SU-DHL-6 (cell line): ENCODE data around the gene NUBPL.
"Not testable (repeated sequence)": the region's sequence is repeated elsewhere in the genome, so short reads cannot be mapped to it uniquely, and the experiment has no call there.

Source experiments
- H2AFZ ChIP-seq: fragments of 200-600 bp; sonication (generic); 2 replicates; pipeline ENCODE4 v1.6.1; 2014; ENCODE audit warnings: low read depth, mild to moderate bottlenecking, moderate library complexity, mixed read lengths, antibody characterized with exemption, low read length; ENCODE audit not compliant: severe bottlenecking
- H3F3A ChIP-seq: fragments of 200-600 bp; shearing (Covaris generic); 2 replicates; pipeline ENCODE4 v1.6.0; 2016; ENCODE audit warnings: antibody characterized with exemption, mild to moderate bottlenecking; ENCODE audit not compliant: insufficient read depth
- H3K27ac ChIP-seq: fragments of 200-600 bp; sonication (generic); 2 replicates; pipeline ENCODE4 v1.5.1; 2016; ENCODE audit warnings: low read depth, mild to moderate bottlenecking, low read length, moderate library complexity, mixed read lengths
- H3K27me3 ChIP-seq: fragments of 200-600 bp; sonication (generic), shearing (Covaris generic); 2 replicates; pipeline ENCODE4 v1.6.0; 2014; ENCODE audit warnings: mild to moderate bottlenecking, low read length
- H3K36me3 ChIP-seq: fragments of 200-600 bp; sonication (generic); 2 replicates; pipeline ENCODE4 v1.6.1; 2014; ENCODE audit warnings: mild to moderate bottlenecking, low read length, mixed read lengths
- H3K4me2 ChIP-seq: fragments of 300-600, 200-600 bp; shearing (Covaris generic), sonication (generic); 2 replicates; pipeline ENCODE4 v1.6.0; 2014; ENCODE audit warnings: low read length, low read depth, mild to moderate bottlenecking; ENCODE audit not compliant: poor library complexity, severe bottlenecking
- H3K4me3 ChIP-seq: fragments of 200-600 bp; sonication (generic); 2 replicates; pipeline ENCODE4 v1.5.1; 2014; ENCODE audit warnings: antibody characterized with exemption, low read length, mild to moderate bottlenecking, mixed read lengths; ENCODE audit not compliant: insufficient read depth, poor library complexity, severe bottlenecking
- H3K79me2 ChIP-seq: fragments of 200-600 bp; sonication (generic); 2 replicates; pipeline ENCODE4 v1.6.1; 2014; ENCODE audit warnings: mild to moderate bottlenecking, low read length, moderate library complexity; ENCODE audit not compliant: insufficient read depth
- H3K9ac ChIP-seq: fragments of 200-600 bp; sonication (generic); 2 replicates; pipeline ENCODE4 v1.7.0; 2014; ENCODE audit warnings: mild to moderate bottlenecking, low read length
- H3K9me2 ChIP-seq: fragments of 200-600 bp; sonication (generic); replicated peaks from 2 replicates; pipeline ENCODE4 v1.6.1; 2014; ENCODE audit warnings: low read length; ENCODE audit not compliant: insufficient read depth
- H3K9me3 ChIP-seq: fragments of 200-600 bp; sonication (generic); 2 replicates; pipeline ENCODE4 v1.6.1; 2014; ENCODE audit warnings: low read length, mixed read lengths; ENCODE audit not compliant: insufficient read depth
- H4K20me1 ChIP-seq: fragments of 200-600 bp; sonication (generic); 2 replicates; pipeline ENCODE4 v1.6.1; 2014; ENCODE audit warnings: low read depth, mild to moderate bottlenecking, antibody characterized with exemption, low read length, moderate library complexity, mixed read lengths
- EZH2phosphoT487 ChIP-seq: fragments of 200-600 bp; sonication (generic), shearing (Covaris generic); conservative IDR thresholded peaks from 2 replicates; pipeline ENCODE4 v1.6.1; 2018; ENCODE audit warnings: mild to moderate bottlenecking, antibody characterized with exemption, low read length, moderate library complexity, mixed read lengths
- TF ChIP-seq, protein P1 (sequence below): fragments of 200-600 bp; sonication (generic); IDR thresholded peaks from one replicate; pipeline ENCODE4 v1.5.1; 2017; ENCODE audit warnings: antibody characterized with exemption, mild to moderate bottlenecking, low read length, moderate library complexity; ENCODE audit not compliant: insufficient read depth, poor library complexity, severe bottlenecking

NUBPL gene

DNA sequence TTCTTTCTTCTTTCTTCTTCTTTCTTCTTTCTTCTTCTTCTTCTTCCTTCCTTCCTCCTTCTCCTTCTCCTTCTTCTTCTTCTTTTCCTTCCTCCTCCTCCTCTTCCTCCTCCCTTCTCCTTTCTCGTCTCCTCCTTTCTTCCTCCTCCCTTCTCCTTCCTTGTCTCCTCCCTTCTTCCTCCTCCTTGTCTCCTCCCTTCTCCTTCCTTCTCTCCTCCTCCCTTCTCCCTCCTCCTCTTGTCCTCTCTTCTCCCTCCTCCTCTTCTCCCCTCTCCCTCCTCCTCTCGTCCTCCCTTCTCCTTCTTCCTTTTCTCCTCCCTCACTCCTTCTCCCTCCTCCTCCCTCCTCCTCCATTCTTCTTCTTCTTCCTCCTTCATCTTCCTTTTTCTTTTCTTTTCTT, 44.5 kb downstream of the NUBPL start:
- no peak overlapping the region for H2AFZ ChIP-seq
- no peaks in the 10 kb centered on the region for H3K9me3 ChIP-seq
- H3K9ac ChIP-seq, result no peak overlapping the region
- H3K27me3 ChIP-seq, result no peaks in the 10 kb centered on the region
- no peaks in the 10 kb centered on the region for H3K79me2 ChIP-seq
- no peaks in the 10 kb centered on the region for H3F3A ChIP-seq
- TF ChIP-seq, protein P1, sequence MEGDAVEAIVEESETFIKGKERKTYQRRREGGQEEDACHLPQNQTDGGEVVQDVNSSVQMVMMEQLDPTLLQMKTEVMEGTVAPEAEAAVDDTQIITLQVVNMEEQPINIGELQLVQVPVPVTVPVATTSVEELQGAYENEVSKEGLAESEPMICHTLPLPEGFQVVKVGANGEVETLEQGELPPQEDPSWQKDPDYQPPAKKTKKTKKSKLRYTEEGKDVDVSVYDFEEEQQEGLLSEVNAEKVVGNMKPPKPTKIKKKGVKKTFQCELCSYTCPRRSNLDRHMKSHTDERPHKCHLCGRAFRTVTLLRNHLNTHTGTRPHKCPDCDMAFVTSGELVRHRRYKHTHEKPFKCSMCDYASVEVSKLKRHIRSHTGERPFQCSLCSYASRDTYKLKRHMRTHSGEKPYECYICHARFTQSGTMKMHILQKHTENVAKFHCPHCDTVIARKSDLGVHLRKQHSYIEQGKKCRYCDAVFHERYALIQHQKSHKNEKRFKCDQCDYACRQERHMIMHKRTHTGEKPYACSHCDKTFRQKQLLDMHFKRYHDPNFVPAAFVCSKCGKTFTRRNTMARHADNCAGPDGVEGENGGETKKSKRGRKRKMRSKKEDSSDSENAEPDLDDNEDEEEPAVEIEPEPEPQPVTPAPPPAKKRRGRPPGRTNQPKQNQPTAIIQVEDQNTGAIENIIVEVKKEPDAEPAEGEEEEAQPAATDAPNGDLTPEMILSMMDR, result no peak
- no peak for TF ChIP-seq EZH2phosphoT487
- H3K4me3 ChIP-seq, result no peak overlapping the region
- no peaks in the 10 kb centered on the region for H4K20me1 ChIP-seq
- no peak overlapping the region for H3K4me2 ChIP-seq
- H3K9me2 ChIP-seq, result no peaks in the 10 kb centered on the region
- H3K36me3 ChIP-seq, result no peaks in the 10 kb centered on the region; the same call in 1 of the 2 replicates
- no peak overlapping the region for H3K27ac ChIP-seq

- no peak overlapping the region for H3K4me2 ChIP-seq
- no peaks in the 10 kb centered on the region for H3F3A ChIP-seq
- H3K36me3 ChIP-seq, result no peaks in the 10 kb centered on the region
- no peaks in the 10 kb centered on the region for H3K27me3 ChIP-seq
- TF ChIP-seq, protein P1, result no peak
- TF ChIP-seq EZH2phosphoT487, result no peak
- H3K4me3 ChIP-seq, result no peak overlapping the region
- H3K79me2 ChIP-seq, result no peaks in the 10 kb centered on the region
- H3K9me2 ChIP-seq, result no peaks in the 10 kb centered on the region
- H4K20me1 ChIP-seq, result no peaks in the 10 kb centered on the region
- no peak overlapping the region for H3K9ac ChIP-seq
- H3K27ac ChIP-seq, result no peak overlapping the region
- H3K9me3 ChIP-seq, result no peaks in the 10 kb centered on the region
- no peak overlapping the region for H2AFZ ChIP-seq
Measured at GRCh38 chr14:31611778-31612433, 50.7 kb downstream of the NUBPL start.

GRCh38 chr14:31613188-31613587, 52.0 kb downstream of the NUBPL start:
- H3K9me2 ChIP-seq, result no peaks in the 10 kb centered on the region
- no peak overlapping the region for H3K4me2 ChIP-seq
- H3F3A ChIP-seq, result no peaks in the 10 kb centered on the region
- no peak overlapping the region for H2AFZ ChIP-seq
- no peak overlapping the region for H3K9ac ChIP-seq
- H4K20me1 ChIP-seq, result no peaks in the 10 kb centered on the region
- TF ChIP-seq, protein P1, result no peak
- TF ChIP-seq EZH2phosphoT487, result no peak
- no peak overlapping the region for H3K27ac ChIP-seq
- no peaks in the 10 kb centered on the region for H3K9me3 ChIP-seq
- H3K36me3 ChIP-seq, result no peaks in the 10 kb centered on the region
- H3K79me2 ChIP-seq, result no peaks in the 10 kb centered on the region
- no peak overlapping the region for H3K4me3 ChIP-seq
- no peaks in the 10 kb centered on the region for H3K27me3 ChIP-seq

DNA sequence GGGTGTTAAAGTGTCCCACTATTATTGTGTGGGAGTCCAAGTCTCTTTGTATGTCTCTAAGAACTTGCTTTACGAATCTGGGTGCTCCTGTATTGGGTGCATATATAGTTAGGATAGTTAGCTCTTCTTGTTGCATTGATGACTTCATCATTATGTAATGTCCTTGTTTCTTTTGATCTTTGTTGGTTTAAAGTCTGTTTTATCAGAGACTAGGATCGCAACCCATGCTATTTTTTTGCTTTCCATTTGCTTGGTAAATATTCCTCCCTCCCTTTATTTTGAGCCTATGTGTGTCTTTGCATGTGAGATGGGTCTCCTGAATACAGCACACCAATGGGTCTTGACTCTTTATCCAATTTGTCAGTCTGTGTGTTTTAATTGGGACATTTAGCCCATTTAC, 57.7 kb downstream of the NUBPL start:
- H3K9ac ChIP-seq, H3K27ac ChIP-seq, H2AFZ ChIP-seq, H4K20me1 ChIP-seq, H3K4me3 ChIP-seq, H3F3A ChIP-seq, H3K9me2 ChIP-seq, H3K79me2 ChIP-seq, H3K36me3 ChIP-seq, H3K27me3 ChIP-seq, H3K4me2 ChIP-seq: not testable (repeated sequence)
- H3K9me3 ChIP-seq, result peaks cover 19% of the 10 kb centered on the region; the same call in 1 of the 2 replicates
